ENCODE results near the gene FREM2. TPM values are rescaled to one million over a fixed set of nuclear protein-coding genes. Genes with fewer than 3 reads are reported as not detected.
A peak's percentile ranks its signal among the peaks of the same experiment; 100 is the strongest.

FREM2 gene
- total RNA-seq, 6 donors from 2014 or later: 7.8 to 26.6 (median 17.3) TPM

GRCh38 chr13:38671980-38672379 is 14.9 kb upstream of the FREM2 start:
- ATAC-seq (ENCODE audit: low FRiP score in 2 of 2): no peak
- H3K36me3 ChIP-seq: no peaks in the 10 kb centered on the region
- no peaks in the 10 kb centered on the region for H3K4me1 ChIP-seq
- no peak overlapping the region for H3K4me3 ChIP-seq
- H3K27me3 ChIP-seq: no peaks in the 10 kb centered on the region
- H3K9me3 ChIP-seq: no peaks in the 10 kb centered on the region
- 91 to 95% methylated on average over 2 of the region's 2 CpGs for WGBS, 2 donors
- DNase-seq: no peak
- no peak overlapping the region for H3K27ac ChIP-seq
- TF ChIP-seq POLR2AphosphoS5 (IDR thresholded peaks at IDR 0.05) (no peak), EP300 (IDR thresholded peaks at IDR 0.05) (no peak), POLR2A (IDR thresholded peaks at IDR 0.05) (no peak), CTCF (IDR thresholded peaks at IDR 0.05) (no peak)

- H3K36me3 ChIP-seq: no peaks in the 10 kb centered on the region
- DNase-seq: no peak
- TF ChIP-seq EP300 (IDR thresholded peaks at IDR 0.05) (no peak), POLR2AphosphoS5 (IDR thresholded peaks at IDR 0.05) (no peak), POLR2A (IDR thresholded peaks at IDR 0.05) (no peak), CTCF (IDR thresholded peaks at IDR 0.05) (no peak)
Observed at GRCh38 chr13:38674208-38674607, 12.7 kb upstream of the FREM2 start.

GRCh38 chr13:38680912-38681311 is 6.0 kb upstream of the FREM2 start:
- Histone ChIP-seq H3K36me3 (no peaks in the 10 kb centered on the region), H3K4me1 (peaks cover 0 to 3% (median under 1%) of the 10 kb centered on the region in 4 donors), H3K4me3 (no peak overlapping the region), H3K27ac (peak overlapping the region in 1 of 4 donors; percentile 11), H3K9me3 (no peaks in the 10 kb centered on the region), H3K27me3 (no peaks in the 10 kb centered on the region)
- ATAC-seq (ENCODE audit: low FRiP score in 2 of 2) (peak in 1 of 2 donors; percentile 26), DNase-seq (no peak)
- 53 to 63% methylated on average over 1 of the region's 1 CpG for WGBS, 2 donors
- no peak for TF ChIP-seq POLR2AphosphoS5 (IDR thresholded peaks at IDR 0.05)
- TF ChIP-seq CTCF (IDR thresholded peaks at IDR 0.05): no peak
- TF ChIP-seq EP300 (IDR thresholded peaks at IDR 0.05): no peak
- no peak for TF ChIP-seq POLR2A (IDR thresholded peaks at IDR 0.05)

More at GRCh38 chr13:38674208-38674607, 12.7 kb upstream of the FREM2 start:
- 74 to 78% methylated on average over 4 of the region's 4 CpGs for WGBS, 2 donors
- Histone ChIP-seq H3K4me1 (no peaks in the 10 kb centered on the region), H3K27ac (no peak overlapping the region), H3K9me3 (no peaks in the 10 kb centered on the region), H3K27me3 (no peaks in the 10 kb centered on the region), H3K4me3 (no peak overlapping the region)
- ATAC-seq (ENCODE audit: low FRiP score in 2 of 2): no peak

GRCh38 chr13:38684714-38685113 is 2.2 kb upstream of the FREM2 start:
- ATAC-seq (ENCODE audit: low FRiP score in 2 of 2): no peak
- no peak for DNase-seq
- H3K4me1 ChIP-seq: peaks cover 6 to 24% (median 8%) of the 10 kb centered on the region in 4 donors
- peaks cover 0 to 3% (median 0%) of the 10 kb centered on the region in 4 donors for H3K27me3 ChIP-seq
- H3K9me3 ChIP-seq: no peaks in the 10 kb centered on the region
- H3K4me3 ChIP-seq: no peak overlapping the region
- TF ChIP-seq POLR2A (IDR thresholded peaks at IDR 0.05) (no peak), CTCF (IDR thresholded peaks at IDR 0.05) (no peak), POLR2AphosphoS5 (IDR thresholded peaks at IDR 0.05) (no peak), EP300 (IDR thresholded peaks at IDR 0.05) (no peak)
- H3K36me3 ChIP-seq: no peaks in the 10 kb centered on the region
- H3K27ac ChIP-seq: no peak overlapping the region

GRCh38 chr13:38685431-38685830 is 1.4 kb upstream of the FREM2 start:
- Histone ChIP-seq H3K9me3 (no peaks in the 10 kb centered on the region), H3K36me3 (no peaks in the 10 kb centered on the region), H3K4me3 (peak overlapping the region in 2 of 4 donors; percentile 52 to 61), H3K27me3 (peaks cover 0 to 3% (median 0%) of the 10 kb centered on the region in 4 donors), H3K27ac (peak overlapping the region in 1 of 4 donors; percentile 62), H3K4me1 (peaks cover 6 to 24% (median 8%) of the 10 kb centered on the region in 4 donors)
- ATAC-seq (ENCODE audit: low FRiP score in 2 of 2) (no peak), DNase-seq (no peak)
- TF ChIP-seq POLR2AphosphoS5 (IDR thresholded peaks at IDR 0.05): no peak
- TF ChIP-seq CTCF (IDR thresholded peaks at IDR 0.05): no peak
- TF ChIP-seq EP300 (IDR thresholded peaks at IDR 0.05): no peak
- no peak for TF ChIP-seq POLR2A (IDR thresholded peaks at IDR 0.05)
- 46 to 66% methylated on average over 2 of the region's 2 CpGs for WGBS, 2 donors

All from upper lobe of left lung (tissue), 6 donors.